Body of pancreas (tissue), 4 donors: Measurements from ENCODE around the gene PDZD2.

Experiments used
- CTCF ChIP-seq, 7 experiments: fragments of 450-650 bp in 4 of 7; fragments of 200-600 bp in 3 of 7; sonication (generic) in 3 of 7; IDR thresholded peaks; one replicate each; pipeline ENCODE4 v1.5.1; 2016 to 2019; ENCODE audit warnings: antibody characterized with exemption in 7 of 7
- POLR2A ChIP-seq, 3 donors: fragments of 450-650 bp; IDR thresholded peaks; one replicate each; pipeline ENCODE4 v1.6.1; 2016; ENCODE audit warnings: antibody characterized with exemption in 3 of 3, mild to moderate bottlenecking in 2 of 3

GRCh38 chr5:32014096-32014745 is 375.3 kb downstream of the PDZD2 start:
- TF ChIP-seq POLR2A (IDR thresholded peaks at IDR 0.05) (no peak), CTCF (IDR thresholded peaks at IDR 0.05) (no peak)
